ENCODE measurements around the gene CPTP. TPM values are rescaled to one million over a fixed set of nuclear protein-coding genes. Genes with fewer than 3 reads are reported as not detected.
A peak's percentile ranks its signal among the peaks of the same experiment; 100 is the strongest.

CPTP gene
- total and polyA plus RNA-seq, 2 of the 13 experiments (the other 11 are each of a cell fraction or from before 2014, with no cell fraction given), result 5.5 to 9.3 TPM

GRCh38 chr1:1361982-1362423 lies 37.4 kb downstream of the CPTP start (continued):
- TF ChIP-seq ATF7 (IDR thresholded peaks at IDR 0.05) (no peak), ATF7 (CRISPR knock-in tag; IDR thresholded peaks at IDR 0.05) (no peak), FOXP4 (CRISPR knock-in tag; IDR thresholded peaks at IDR 0.05) (no peak), MNT (IDR thresholded peaks at IDR 0.05) (no peak), ZNF768 (CRISPR knock-in tag; IDR thresholded peaks at IDR 0.05) (no peak), ZBTB37 (CRISPR knock-in tag; IDR thresholded peaks at IDR 0.05) (no peak), SMAD3 (CRISPR knock-in tag; IDR thresholded peaks at IDR 0.05) (no peak), ZNF44 (CRISPR knock-in tag; IDR thresholded peaks at IDR 0.05) (no peak), KDM2A (CRISPR knock-in tag; IDR thresholded peaks at IDR 0.05; ENCODE audit: borderline replicate concordance, low read depth) (peak; percentile 52; the same call in 1 of the 2 replicates), ZNF318 (CRISPR knock-in tag; IDR thresholded peaks at IDR 0.05) (no peak), ZNF546 (CRISPR knock-in tag; conservative IDR thresholded peaks at IDR 0.05) (no peak), ZNF18 (CRISPR knock-in tag; IDR thresholded peaks at IDR 0.05; ENCODE audit: insufficient replicate concordance) (no peak), FOSL2 (CRISPR knock-in tag; IDR thresholded peaks at IDR 0.05) (0 out of 2 replicates have a peak, but pooled peaks have one; percentile 7), MYC (CRISPR knock-in tag; IDR thresholded peaks at IDR 0.05; ENCODE audit: borderline replicate concordance) (no peak), PAWR (CRISPR knock-in tag; IDR thresholded peaks at IDR 0.05; ENCODE audit: borderline replicate concordance) (no peak), ZNF124 (CRISPR knock-in tag; IDR thresholded peaks at IDR 0.05) (no peak)
